HepG2 (cell line): ENCODE measurements around the gene GLUD2. TPM values are rescaled to one million over a fixed set of nuclear protein-coding genes. Genes with fewer than 3 reads are reported as not detected.

ENCODE experiments used
- ATAC-seq: fragments of 200-7000 bp; cut with Tn5 transposase; 3 replicates; pipeline ENCODE4 v1.9.1; 2020; ENCODE audit warnings: mild to moderate bottlenecking, moderate library complexity
- BruUV-seq: library from RNA; stranded (reverse); fragments of 400-500 nt; replicated peaks from 2 replicates; lab custom pipeline; 2021; lab: Mats Ljungman, UMichigan
- CTCF ChIA-PET: fragments of 300-600 bp; formaldehyde crosslinking; extraction: SDS; loops from one replicate; lab custom pipeline; 2021; ENCODE audit warnings: low total read pairs, inconsistent platforms, low intra/inter-chr PET ratio; lab: Yijun Ruan, JAX
- POLR2A ChIA-PET: fragments of 350-600 bp; sonication (Branson Sonifier 250); formaldehyde crosslinking; loops from one replicate; lab custom pipeline; 2020; ENCODE audit warnings: antibody characterized with exemption, inconsistent platforms; lab: Yijun Ruan, JAX
- DNase-seq: peaks from one replicate; pipeline ENCODE4 v3.0.0-alpha.2; 2015; ENCODE audit warnings: low spot score
- FAIRE-seq: peaks from 3 replicates; lab custom pipeline; 2011; peaks lifted over from hg19 to GRCh38; lab: Jason Lieb, UNC
- H2AFZ ChIP-seq: one replicate; pipeline ENCODE4 v1.6.1; 2011; ENCODE audit warnings: low read length, inconsistent platforms
- H3K27ac ChIP-seq: fragments of 300-600 bp; 3 replicates; pipeline ENCODE4 v1.8.0; 2011; ENCODE audit warnings: mixed run types, mild to moderate bottlenecking, mixed read lengths, low read length, inconsistent platforms; ENCODE audit not compliant: insufficient read depth; ENCODE audit errors: extremely low read length
- H3K27me3 ChIP-seq, 2 experiments: fragments of 200-600 bp in 1 of 2; 2 replicates in 1 of 2; 3 replicates in 1 of 2; pipeline versions ENCODE4 v1.6.0 to v1.8.0; 2011; ENCODE audit warnings: low read length in 2 of 2, mild to moderate bottlenecking in 2 of 2, moderate library complexity in 2 of 2, inconsistent platforms in 1 of 2; ENCODE audit not compliant: insufficient read depth in 2 of 2, control insufficient read depth in 1 of 2
- H3K36me3 ChIP-seq, 2 experiments: fragments of 200-600 bp in 1 of 2; replicated peaks in 1 of 2; 2 replicates in 1 of 2; 3 replicates in 1 of 2; pipeline versions ENCODE4 v1.5.1 to v1.8.0; 2011; ENCODE audit warnings: low read length in 2 of 2, inconsistent platforms in 1 of 2; ENCODE audit not compliant: insufficient read depth in 2 of 2, control insufficient read depth in 1 of 2
- H3K4me1 ChIP-seq: 2 replicates; pipeline ENCODE4 v1.5.1; 2012; ENCODE audit warnings: low read length, inconsistent platforms; ENCODE audit not compliant: insufficient read depth
- H3K4me2 ChIP-seq: 2 replicates; pipeline ENCODE4 v1.6.0; 2011; ENCODE audit warnings: low read depth, low read length, inconsistent platforms
- H3K4me3 ChIP-seq, 3 experiments: fragments of 200-600 bp in 1 of 3; sonication (generic), shearing (Covaris generic) in 1 of 3; replicated peaks in 1 of 3; 2 replicates each; pipeline ENCODE4 v1.5.1; 2011 to 2016; ENCODE audit warnings: low read length in 3 of 3, inconsistent platforms in 2 of 3, low read depth in 2 of 3, mild to moderate bottlenecking in 2 of 3, control low read depth in 1 of 3, mixed read lengths in 1 of 3; ENCODE audit not compliant: insufficient read depth in 1 of 3
- H3K79me2 ChIP-seq: one replicate; pipeline ENCODE4 v1.6.1; 2011; ENCODE audit warnings: low read length, inconsistent platforms; ENCODE audit not compliant: insufficient read depth
- H3K9ac ChIP-seq: 2 replicates; pipeline ENCODE4 v1.6.0; 2011; ENCODE audit warnings: mild to moderate bottlenecking, low read depth, low read length, inconsistent platforms; ENCODE audit not compliant: insufficient read depth
- H3K9me3 ChIP-seq: 2 replicates; pipeline ENCODE4 v1.5.1; 2012; ENCODE audit warnings: mild to moderate bottlenecking, low read length
- H4K20me1 ChIP-seq: 2 replicates; pipeline ENCODE4 v1.6.0; 2011; ENCODE audit warnings: inconsistent platforms, mild to moderate bottlenecking, low read length, moderate library complexity; ENCODE audit not compliant: insufficient read depth
- ARHGAP35 ChIP-seq: sonication (generic); formaldehyde crosslinking; IDR thresholded peaks from 2 replicates; pipeline ENCODE4 v1.9.0; 2022; ENCODE audit warnings: mild to moderate bottlenecking, inconsistent platforms, moderate library complexity, missing genetic modification reagents, borderline replicate concordance
- ATF2 ChIP-seq: sonication (generic); formaldehyde crosslinking; IDR thresholded peaks from 2 replicates; pipeline ENCODE4 v1.4.0; 2020; ENCODE audit warnings: missing genetic modification reagents
- PHF21A ChIP-seq: sonication (generic); formaldehyde crosslinking; IDR thresholded peaks from 2 replicates; pipeline ENCODE4 v1.5.0; 2020; ENCODE audit warnings: mild to moderate bottlenecking, missing genetic modification reagents
- PITX1 ChIP-seq: sonication (generic); formaldehyde crosslinking; IDR thresholded peaks from 2 replicates; pipeline ENCODE4 v1.5.1; 2020; ENCODE audit warnings: mild to moderate bottlenecking, missing genetic modification reagents
- POGK ChIP-seq: sonication (generic); formaldehyde crosslinking; conservative IDR thresholded peaks from 2 replicates; pipeline ENCODE4 v1.8.0; 2022; ENCODE audit warnings: mild to moderate bottlenecking, moderate library complexity, missing genetic modification reagents
- PRDM4 ChIP-seq: sonication (generic); formaldehyde crosslinking; IDR thresholded peaks from 2 replicates; pipeline ENCODE4 v1.9.0; 2021; ENCODE audit warnings: missing genetic modification reagents, borderline replicate concordance
- SRF ChIP-seq: IDR thresholded peaks from 2 replicates; pipeline ENCODE4 v1.6.1; 2011; ENCODE audit warnings: mild to moderate bottlenecking, low read depth, low read length, moderate library complexity
- SRSF4 ChIP-seq: fragments of 200-400 bp; formaldehyde crosslinking; IDR thresholded peaks from one replicate; pipeline ENCODE4 v1.6.1; 2018; ENCODE audit warnings: mild to moderate bottlenecking, low read depth, low read length, moderate library complexity; ENCODE audit not compliant: poor library complexity, severe bottlenecking
- ZNF333 ChIP-seq: sonication (generic); formaldehyde crosslinking; IDR thresholded peaks from 2 replicates; pipeline ENCODE4 v1.4.0; 2020; ENCODE audit warnings: mild to moderate bottlenecking, missing genetic modification reagents, borderline replicate concordance
- ZNF672 ChIP-seq: sonication (generic); formaldehyde crosslinking; IDR thresholded peaks from 2 replicates; pipeline ENCODE4 v1.8.1; 2022; ENCODE audit warnings: missing genetic modification reagents
- WGBS: methylation state at CpG from one replicate; pipeline ENCODE4 v1.1.6; 2017; ENCODE audit warnings: low lambda C conversion rate; 5-methylcytosine and 5-hydroxymethylcytosine counted together
- in situ Hi-C: cut with HindIII; loops from 2 replicates; pipeline ENCODE4 v1.10.0; 2017; ENCODE audit warnings: low pct_unique_long_range_greater_than_20kb; ENCODE audit not compliant: extremely low pct_ligation_motif_present
- intact Hi-C: fragments of 100-400 bp; cut with micrococcal nuclease; formaldehyde crosslinking; loops from one replicate; pipeline ENCODE4 v1.10.0; 2022; ENCODE audit not compliant: unreplicated experiment
- polyA plus RNA-seq, 8 experiments: library from polyadenylated mRNA; depleted of rRNA in 3 of 8; stranded (reverse) in 7 of 8; unstranded in 1 of 8; fragments of >200 nt; fragmentation: Illumina TruSeq in 4 of 8; extraction: Trizol in 4 of 8; gene quantifications; 2 replicates each; pipeline versions ENCODE4 v1.2.1 to v1.2.3, GENCODE V29; 2011 to 2016; ENCODE audit warnings: low read depth in 4 of 8, missing spikeins in 1 of 8, mixed read lengths in 1 of 8; ENCODE audit not compliant: insufficient read depth in 1 of 8
- total RNA-seq, 5 experiments: library from RNA; depleted of rRNA; stranded (reverse); fragments of >200 nt; fragmentation: Illumina TruSeq; extraction: Trizol; gene quantifications; 2 replicates each; pipeline ENCODE4 v1.2.3, GENCODE V29; 2016; ENCODE audit warnings: low read depth in 1 of 5

Gene GLUD2
- total and polyA plus RNA-seq, 2 of the 13 experiments (the other 11 are each of a cell fraction or from before 2014, with no cell fraction given) = 3.4 to 8.0 TPM

GRCh38 chrX:121085612-121086010, 38.2 kb downstream of the GLUD2 start:
- no peak for ATAC-seq
- no peak overlapping the region for H3K4me3 ChIP-seq
- CTCF ChIA-PET = no interaction called here
- H3K79me2 ChIP-seq = no peaks in the 10 kb centered on the region
- no peak overlapping the region for H3K4me2 ChIP-seq
- TF ChIP-seq ZNF672 (CRISPR knock-in tag) = no peak
- no peak for TF ChIP-seq SRF
- TF ChIP-seq ZNF333 (CRISPR knock-in tag) = no peak
- TF ChIP-seq ATF2 (CRISPR knock-in tag) = no peak
- TF ChIP-seq SRSF4 = no peak
- no peak for TF ChIP-seq ARHGAP35 (CRISPR knock-in tag)
- no peak for TF ChIP-seq PITX1 (CRISPR knock-in tag)
- no peak for TF ChIP-seq PRDM4
- no peak for TF ChIP-seq PHF21A (CRISPR knock-in tag)
- TF ChIP-seq POGK (CRISPR knock-in tag) = no peak
- H2AFZ ChIP-seq = no peak overlapping the region
- no peak overlapping the region for H3K27ac ChIP-seq
- DNase-seq = no peak
- no peak for FAIRE-seq
- BruUV-seq = no TSS peak
- no peaks in the 10 kb centered on the region for H3K27me3 ChIP-seq
- 96% methylated on average over 2 of the region's 2 CpGs for WGBS
- POLR2A ChIA-PET = interaction anchor here (2.9 kb wide), 1 partner anchor 77 kb away, joined by 21 read pairs; no protein-coding TSS in a partner anchor
- in situ Hi-C loops (no loop called here), intact Hi-C loops (loop anchor here (2.0 kb wide), 1 partner anchor 75 kb away; no protein-coding TSS in a partner anchor)
- no peaks in the 10 kb centered on the region for H3K9me3 ChIP-seq
- H3K36me3 ChIP-seq = no peaks in the 10 kb centered on the region
- peaks cover 45% of the 10 kb centered on the region for H3K4me1 ChIP-seq
- no peaks in the 10 kb centered on the region for H4K20me1 ChIP-seq
- H3K9ac ChIP-seq = no peak overlapping the region
